H1 (cell line): Measurements from ENCODE around the gene PTPN5. TPM values are rescaled to one million over a fixed set of nuclear protein-coding genes. Genes with fewer than 3 reads are reported as not detected.

Experiments
- CTCF ChIA-PET: fragments of 300-600 bp; sonication (Branson Sonifier 250); formaldehyde crosslinking; loops from one replicate; lab custom pipeline; 2021; ENCODE audit not compliant: partially characterized antibody; lab: Charles Lee
- POLR2A ChIA-PET: fragments of 300-600 bp; sonication (Branson Sonifier 250); formaldehyde crosslinking; loops from one replicate; lab custom pipeline; 2021; ENCODE audit warnings: inconsistent platforms; ENCODE audit not compliant: partially characterized antibody; lab: Charles Lee
- DNase-seq, 2 experiments: peaks; one replicate each; pipeline versions ENCODE4 v3.0.0 to v3.0.0-alpha.2; 2010 to 2022; ENCODE audit warnings: low spot score in 2 of 2, low read depth in 1 of 2, mixed read lengths in 1 of 2
- FAIRE-seq: peaks from 2 replicates; lab custom pipeline; 2011; peaks lifted over from hg19 to GRCh38; lab: Jason Lieb, UNC
- H2AFZ ChIP-seq: 2 replicates; pipeline ENCODE4 v1.8.1; 2012; ENCODE audit warnings: low read length, inconsistent platforms
- H2AK5ac ChIP-seq: 2 replicates; pipeline ENCODE4 v1.6.1; 2013; ENCODE audit warnings: low read depth, low read length
- H2BK120ac ChIP-seq: replicated peaks from 2 replicates; pipeline ENCODE3; 2013; ENCODE audit warnings: low read depth, low read length, inconsistent platforms
- H2BK12ac ChIP-seq: 2 replicates; pipeline ENCODE4 v1.6.1; 2013; ENCODE audit warnings: low read depth, low read length
- H2BK15ac ChIP-seq: 2 replicates; pipeline ENCODE4 v1.6.1; 2013; ENCODE audit warnings: low read length
- H2BK20ac ChIP-seq: 2 replicates; pipeline ENCODE4 v1.6.1; 2013; ENCODE audit warnings: low read length
- H2BK5ac ChIP-seq: 2 replicates; pipeline ENCODE4 v1.6.1; 2013; ENCODE audit warnings: low read depth, low read length
- H3K14ac ChIP-seq: 2 replicates; pipeline ENCODE4 v1.6.1; 2013; ENCODE audit warnings: inconsistent platforms; ENCODE audit not compliant: insufficient read length
- H3K18ac ChIP-seq: 2 replicates; pipeline ENCODE4 v1.6.1; 2013; ENCODE audit warnings: low read length; ENCODE audit errors: extremely low read depth
- H3K23ac ChIP-seq: 2 replicates; pipeline ENCODE4 v1.6.1; 2013; ENCODE audit warnings: inconsistent platforms; ENCODE audit not compliant: insufficient read length
- H3K23me2 ChIP-seq: 2 replicates; pipeline ENCODE4 v1.6.1; 2013; ENCODE audit warnings: low read depth, low read length
- H3K27ac ChIP-seq: 2 replicates; pipeline ENCODE4 v1.6.1; 2011; ENCODE audit warnings: low read depth, low read length, inconsistent platforms
- H3K27me3 ChIP-seq, 4 experiments: replicated peaks in 1 of 4; 1 replicate in 1 of 4; 2 replicates in 3 of 4; pipeline versions ENCODE4 v1.6.1 to v1.8.1; 2011 to 2013; ENCODE audit warnings: low read length in 3 of 4, mild to moderate bottlenecking in 3 of 4, inconsistent platforms in 2 of 4, mixed read lengths in 2 of 4, moderate library complexity in 1 of 4; ENCODE audit not compliant: control insufficient read depth in 3 of 4, insufficient read depth in 3 of 4; ENCODE audit errors: extremely low read depth in 1 of 4
- H3K36me3 ChIP-seq, 4 experiments: 2 replicates each; pipeline versions ENCODE4 v1.6.1 to v1.8.1; 2011 to 2013; ENCODE audit warnings: mild to moderate bottlenecking in 4 of 4, low read length in 3 of 4, moderate library complexity in 2 of 4, control low read depth in 1 of 4, inconsistent platforms in 1 of 4; ENCODE audit not compliant: insufficient read depth in 4 of 4, control insufficient read depth in 2 of 4
- H3K4ac ChIP-seq: replicated peaks from 2 replicates; pipeline ENCODE3; 2013; ENCODE audit warnings: low read length, low read depth, mixed read lengths, inconsistent platforms; ENCODE audit not compliant: insufficient read length
- H3K4me1 ChIP-seq, 4 experiments: replicated peaks in 1 of 4; 1 replicate in 1 of 4; 2 replicates in 3 of 4; pipeline versions ENCODE4 v1.6.1 to v1.8.1; 2011 to 2013; ENCODE audit warnings: low read length in 3 of 4, inconsistent platforms in 2 of 4, mixed read lengths in 1 of 4; ENCODE audit not compliant: insufficient read depth in 4 of 4, control insufficient read depth in 3 of 4
- H3K4me2 ChIP-seq, 2 experiments: 2 replicates each; pipeline versions ENCODE4 v1.6.1 to v1.8.1; 2011 to 2013; ENCODE audit warnings: low read depth in 2 of 2, low read length in 2 of 2, control low read depth in 1 of 2, inconsistent platforms in 1 of 2, mild to moderate bottlenecking in 1 of 2; ENCODE audit not compliant: insufficient read depth in 1 of 2
- H3K4me3 ChIP-seq, 4 experiments: fragments of 200-600, 300-600 bp in 1 of 4; sonication (generic), shearing (Covaris generic), sonication (Bioruptor Twin) in 1 of 4; 2 replicates each; pipeline versions ENCODE4 v1.5.1 to v1.8.1; 2011 to 2016; ENCODE audit warnings: low read length in 4 of 4, low read depth in 3 of 4, control low read depth in 2 of 4, inconsistent platforms in 2 of 4, mild to moderate bottlenecking in 2 of 4, mixed read lengths in 1 of 4, moderate library complexity in 1 of 4; ENCODE audit not compliant: insufficient read depth in 2 of 4; ENCODE audit errors: extremely low read depth in 1 of 4
- H3K56ac ChIP-seq: replicated peaks from 2 replicates; pipeline ENCODE3; 2013; ENCODE audit warnings: low read depth, mild to moderate bottlenecking, mixed read lengths, low read length, inconsistent platforms; ENCODE audit not compliant: insufficient read length
- H3K79me1 ChIP-seq: 2 replicates; pipeline ENCODE4 v1.6.1; 2013; ENCODE audit warnings: low read depth, low read length, control low read depth
- H3K79me2 ChIP-seq, 2 experiments: 2 replicates each; pipeline versions ENCODE4 v1.6.1 to v1.8.1; 2012 to 2013; ENCODE audit warnings: low read length in 2 of 2, mild to moderate bottlenecking in 2 of 2, inconsistent platforms in 1 of 2; ENCODE audit not compliant: insufficient read depth in 2 of 2, control insufficient read depth in 1 of 2
- H3K9ac ChIP-seq, 4 experiments: replicated peaks in 1 of 4; 1 replicate in 1 of 4; 2 replicates in 3 of 4; pipeline versions ENCODE4 v1.6.1 to v1.8.1; 2011 to 2013; ENCODE audit warnings: low read depth in 3 of 4, low read length in 3 of 4, control low read depth in 2 of 4, mild to moderate bottlenecking in 2 of 4, moderate library complexity in 2 of 4, inconsistent platforms in 1 of 4; ENCODE audit errors: extremely low read depth in 1 of 4
- H3K9me3 ChIP-seq, 2 experiments: 2 replicates each; pipeline versions ENCODE4 v1.6.1 to v1.8.1; 2012 to 2013; ENCODE audit warnings: mild to moderate bottlenecking in 2 of 2, moderate library complexity in 2 of 2, control low read depth in 1 of 2, inconsistent platforms in 1 of 2, low read depth in 1 of 2, low read length in 1 of 2, mixed read lengths in 1 of 2; ENCODE audit not compliant: insufficient read depth in 2 of 2
- H4K20me1 ChIP-seq, 2 experiments: replicated peaks in 1 of 2; 2 replicates each; pipeline versions ENCODE3 to v1.8.1; 2011 to 2013; ENCODE audit warnings: inconsistent platforms in 2 of 2, low read length in 2 of 2, mild to moderate bottlenecking in 1 of 2; ENCODE audit not compliant: insufficient read depth in 2 of 2, control insufficient read depth in 1 of 2
- H4K5ac ChIP-seq: 2 replicates; pipeline ENCODE4 v1.6.1; 2013; ENCODE audit warnings: low read length, low read depth, mixed read lengths, inconsistent platforms; ENCODE audit not compliant: insufficient read length
- H4K8ac ChIP-seq: 2 replicates; pipeline ENCODE4 v1.8.0; 2013; ENCODE audit warnings: mild to moderate bottlenecking, moderate library complexity, low read length, inconsistent platforms; ENCODE audit not compliant: insufficient read depth; ENCODE audit errors: extremely low read depth
- H4K91ac ChIP-seq: replicated peaks from 2 replicates; pipeline ENCODE3; 2013; ENCODE audit warnings: low read length, mixed read lengths, inconsistent platforms; ENCODE audit not compliant: insufficient read length
- CBX5 ChIP-seq: fragments of 300-800, 300-1000 bp; sonication (generic); IDR thresholded peaks from 2 replicates; pipeline ENCODE4 v1.7.1; 2016; ENCODE audit warnings: antibody characterized with exemption, low read length, low read depth
- CEBPB ChIP-seq: IDR thresholded peaks from 2 replicates; pipeline ENCODE4 v1.6.1; 2012; ENCODE audit warnings: low read depth, low read length
- EP300 ChIP-seq, 2 experiments: IDR thresholded peaks; 1 replicate in 1 of 2; 2 replicates in 1 of 2; pipeline ENCODE4 v1.6.1; 2011 to 2012; ENCODE audit warnings: low read depth in 2 of 2, low read length in 2 of 2, mild to moderate bottlenecking in 2 of 2, borderline replicate concordance in 1 of 2, inconsistent platforms in 1 of 2, moderate library complexity in 1 of 2
- MAFK ChIP-seq: IDR thresholded peaks from 2 replicates; pipeline ENCODE4 v1.6.1; 2012; ENCODE audit warnings: low read depth, mild to moderate bottlenecking, improper control_type of control experiment, low read length
- MAX ChIP-seq: IDR thresholded peaks from 2 replicates; pipeline ENCODE4 v1.6.1; 2012; ENCODE audit warnings: inconsistent platforms
- NRF1 ChIP-seq: IDR thresholded peaks from 2 replicates; pipeline ENCODE4 v1.6.1; 2011; ENCODE audit warnings: mild to moderate bottlenecking, low read depth, low read length, improper control_type of control experiment
- POLR2A ChIP-seq, 2 experiments: IDR thresholded peaks; 1 replicate in 1 of 2; 2 replicates in 1 of 2; pipeline ENCODE4 v1.6.1; 2011; ENCODE audit warnings: low read depth in 2 of 2, low read length in 2 of 2, mild to moderate bottlenecking in 2 of 2; ENCODE audit errors: control extremely low read depth in 1 of 2
- RNF2 ChIP-seq: fragments of 200-900, 300-1000 bp; sonication (generic); IDR thresholded peaks from 2 replicates; pipeline ENCODE4 v1.7.1; 2016; ENCODE audit warnings: borderline replicate concordance, low read depth, mild to moderate bottlenecking, antibody characterized with exemption, low read length; ENCODE audit not compliant: poor library complexity, severe bottlenecking; ENCODE audit errors: missing control alignments
- SP2 ChIP-seq: IDR thresholded peaks from 2 replicates; pipeline ENCODE4 v1.6.1; 2012; ENCODE audit warnings: mild to moderate bottlenecking, low read length, inconsistent platforms
- TCF12 ChIP-seq: IDR thresholded peaks from 2 replicates; pipeline ENCODE4 v1.6.1; 2011; ENCODE audit warnings: low read depth, mild to moderate bottlenecking, low read length
- ZNF274 ChIP-seq: IDR thresholded peaks from 2 replicates; pipeline ENCODE4 v1.7.0; 2012; ENCODE audit warnings: low read length, borderline replicate concordance; ENCODE audit errors: extremely low read depth
- WGBS, 2 experiments: shearing (Covaris generic) in 1 of 2; methylation state at CpG; one replicate each; pipeline versions ENCODE4 v1.1.6 to v1.1.7; 2013 to 2015; ENCODE audit warnings: low lambda C conversion rate in 2 of 2, mixed read lengths in 2 of 2, inconsistent platforms in 1 of 2, low coverage in 1 of 2, missing lambda C conversion rate in 1 of 2; ENCODE audit not compliant: insufficient replicate concordance in 2 of 2, insufficient coverage in 1 of 2, insufficient read length in 1 of 2; ENCODE audit errors: extremely low coverage in 1 of 2, missing lambda C conversion rate in 1 of 2; 5-methylcytosine and 5-hydroxymethylcytosine counted together
- polyA plus RNA-seq, 7 experiments: library from polyadenylated mRNA; depleted of rRNA in 3 of 7; stranded (reverse) in 5 of 7; unstranded in 2 of 7; fragments of >200 nt in 5 of 7; fragments of 200-250 nt in 2 of 7; gene quantifications; 1 replicate in 5 of 7; 2 replicates in 1 of 7; 4 replicates in 1 of 7; pipeline versions ENCODE4 v1.2.1 to v1.2.3, GENCODE V29; 2011 to 2013; ENCODE audit warnings: missing spikeins in 2 of 7, mixed read lengths in 2 of 7
- total RNA-seq: library from RNA; stranded (reverse); fragmentation: NEBNext Ultra II Directional; extraction: Animal tissue kit (Norgen Biotek cat#: 25700); gene quantifications from 2 replicates; pipeline ENCODE4 v1.2.1, GENCODE V29; 2021

The PTPN5 gene
- total and polyA plus RNA-seq, 2 of the 8 experiments (the other 6 are each of a cell fraction or from before 2014, with no cell fraction given), result 8.4 to 12.9 TPM

GRCh38 chr11:18704045-18704645 is 87.5 kb downstream of the PTPN5 start:
- H3K36me3 ChIP-seq, result no peaks in the 10 kb centered on the region
- no peak overlapping the region for H2BK20ac ChIP-seq
- no peak overlapping the region for H3K4me2 ChIP-seq
- H3K27me3 ChIP-seq, result peaks cover 0 to 10% (median 5%) of the 10 kb centered on the region in 4 experiments; a peak in 4 of 7 replicates
- H2BK5ac ChIP-seq, result no peak overlapping the region
- H3K79me2 ChIP-seq, result no peaks in the 10 kb centered on the region
- H3K56ac ChIP-seq, result no peak overlapping the region
- H3K23ac ChIP-seq, result no peak overlapping the region
- H3K27ac ChIP-seq, result no peak overlapping the region
- no peak overlapping the region for H3K14ac ChIP-seq
- no peak overlapping the region for H3K9ac ChIP-seq
- ChIA-PET CTCF (interaction anchor here (0.7 to 2.9 kb wide), 10 partner anchors 9 to 588 kb away, joined by 3 to 15 read pairs (median 6); no protein-coding TSS in a partner anchor), POLR2A (interaction anchor here (1.0 to 1.3 kb wide), 3 partner anchors 10 to 16 kb away, joined by 3 to 5 read pairs (median 4); no protein-coding TSS in a partner anchor)
- H3K4ac ChIP-seq, result no peak overlapping the region
- WGBS, 2 experiments, result 78% methylated on average over 5 of the region's 5 CpGs; no CpG with 5 or more reads in 1 of the 2 experiments
- DNase-seq (no peak), FAIRE-seq (no peak)
- no peaks in the 10 kb centered on the region for H3K79me1 ChIP-seq
- H4K91ac ChIP-seq, result no peak overlapping the region
- H3K4me3 ChIP-seq, result no peak overlapping the region
- no peak overlapping the region for H2BK12ac ChIP-seq
- no peak overlapping the region for H2BK15ac ChIP-seq
- no peak overlapping the region for H4K8ac ChIP-seq
- no peak overlapping the region for H2AFZ ChIP-seq
- H3K9me3 ChIP-seq, result no peaks in the 10 kb centered on the region
- no peaks in the 10 kb centered on the region for H4K20me1 ChIP-seq
- no peak overlapping the region for H4K5ac ChIP-seq
- H3K4me1 ChIP-seq, result peaks cover 0 to 4% (median 2%) of the 10 kb centered on the region in 4 experiments; a peak in 3 of 7 replicates
- no peak overlapping the region for H3K18ac ChIP-seq
- no peak overlapping the region for H2BK120ac ChIP-seq
- H3K23me2 ChIP-seq, result peaks cover 8% of the 10 kb centered on the region; the same call in 1 of the 2 replicates
- no peak overlapping the region for H2AK5ac ChIP-seq
- TF ChIP-seq NRF1, result no peak
- no peak for TF ChIP-seq MAFK
- TF ChIP-seq ZNF274, result no peak
- no peak for TF ChIP-seq RNF2
- TF ChIP-seq CBX5, result no peak
- TF ChIP-seq EP300 (IDR thresholded peaks at IDR 0.05; ENCODE audit: borderline replicate concordance in 1 of 2, low read depth in 2 of 2, low read length in 2 of 2), result no peak
- no peak for TF ChIP-seq TCF12
- no peak for TF ChIP-seq SP2
- TF ChIP-seq POLR2A (IDR thresholded peaks at IDR 0.05; ENCODE audit: control extremely low read depth in 1 of 2, low read depth in 2 of 2, low read length in 2 of 2), result no peak
- no peak for TF ChIP-seq CEBPB
- TF ChIP-seq MAX, result no peak
